ENCODE measurements around the gene SLC26A1.

SLC26A1 gene

GRCh38 chr4:990746-991367, 2.3 kb downstream of the SLC26A1 start:
- Histone ChIP-seq H3K9ac (ENCODE audit: low read depth, low read length) (no peak overlapping the region), H3K4me1 (ENCODE audit: insufficient read depth, low read length) (peaks cover 6% of the 10 kb centered on the region), H3K9me3 (ENCODE audit: control insufficient read depth, insufficient read depth, low read length) (no peaks in the 10 kb centered on the region), H3K36me3 (ENCODE audit: insufficient read depth, low read length) (no peaks in the 10 kb centered on the region)

DNA sequence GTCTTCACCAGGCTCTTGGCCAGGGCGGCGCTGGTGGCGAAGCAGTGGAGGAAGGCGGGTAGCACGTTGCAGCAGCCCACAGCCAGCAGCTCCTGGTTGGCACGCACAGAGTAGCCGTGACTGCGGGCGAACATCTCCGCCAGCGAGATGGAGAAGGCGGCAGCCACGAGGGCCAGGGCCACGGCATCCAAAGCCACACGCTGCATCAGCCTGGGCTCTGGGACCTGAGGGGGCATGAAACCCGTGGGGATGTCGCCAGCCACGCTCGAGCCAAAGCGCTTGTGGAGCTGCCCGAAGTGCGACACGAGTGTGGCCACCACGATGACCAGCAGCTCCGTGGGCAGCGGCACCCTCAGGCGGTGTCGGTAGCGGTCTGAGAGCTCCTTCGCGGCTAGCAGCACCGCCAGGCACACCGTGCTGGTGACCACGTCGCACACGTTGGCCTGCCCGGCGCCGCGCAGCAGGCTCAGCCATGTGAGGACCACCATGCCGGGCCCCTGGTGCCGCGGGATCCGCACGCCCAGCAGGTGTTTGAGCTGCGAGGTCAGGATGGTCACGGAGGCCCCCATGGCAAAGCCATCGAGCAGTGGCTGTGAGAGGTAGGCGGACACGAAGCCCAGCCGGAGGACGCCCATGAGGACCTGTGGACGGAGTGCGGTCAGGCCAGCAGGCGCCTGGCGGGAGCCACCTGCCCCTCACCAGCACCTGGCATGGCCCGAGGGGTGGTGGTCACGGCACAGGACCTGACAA, 3.3 kb downstream of the SLC26A1 start:
- Histone ChIP-seq H3K4me1 (ENCODE audit: insufficient read depth, low read length) (peaks cover 12% of the 10 kb centered on the region), H3K36me3 (ENCODE audit: insufficient read depth, low read length) (no peaks in the 10 kb centered on the region), H3K9me3 (ENCODE audit: control insufficient read depth, insufficient read depth, low read length) (no peaks in the 10 kb centered on the region), H3K9ac (ENCODE audit: low read depth, low read length) (no peak overlapping the region)

DNA sequence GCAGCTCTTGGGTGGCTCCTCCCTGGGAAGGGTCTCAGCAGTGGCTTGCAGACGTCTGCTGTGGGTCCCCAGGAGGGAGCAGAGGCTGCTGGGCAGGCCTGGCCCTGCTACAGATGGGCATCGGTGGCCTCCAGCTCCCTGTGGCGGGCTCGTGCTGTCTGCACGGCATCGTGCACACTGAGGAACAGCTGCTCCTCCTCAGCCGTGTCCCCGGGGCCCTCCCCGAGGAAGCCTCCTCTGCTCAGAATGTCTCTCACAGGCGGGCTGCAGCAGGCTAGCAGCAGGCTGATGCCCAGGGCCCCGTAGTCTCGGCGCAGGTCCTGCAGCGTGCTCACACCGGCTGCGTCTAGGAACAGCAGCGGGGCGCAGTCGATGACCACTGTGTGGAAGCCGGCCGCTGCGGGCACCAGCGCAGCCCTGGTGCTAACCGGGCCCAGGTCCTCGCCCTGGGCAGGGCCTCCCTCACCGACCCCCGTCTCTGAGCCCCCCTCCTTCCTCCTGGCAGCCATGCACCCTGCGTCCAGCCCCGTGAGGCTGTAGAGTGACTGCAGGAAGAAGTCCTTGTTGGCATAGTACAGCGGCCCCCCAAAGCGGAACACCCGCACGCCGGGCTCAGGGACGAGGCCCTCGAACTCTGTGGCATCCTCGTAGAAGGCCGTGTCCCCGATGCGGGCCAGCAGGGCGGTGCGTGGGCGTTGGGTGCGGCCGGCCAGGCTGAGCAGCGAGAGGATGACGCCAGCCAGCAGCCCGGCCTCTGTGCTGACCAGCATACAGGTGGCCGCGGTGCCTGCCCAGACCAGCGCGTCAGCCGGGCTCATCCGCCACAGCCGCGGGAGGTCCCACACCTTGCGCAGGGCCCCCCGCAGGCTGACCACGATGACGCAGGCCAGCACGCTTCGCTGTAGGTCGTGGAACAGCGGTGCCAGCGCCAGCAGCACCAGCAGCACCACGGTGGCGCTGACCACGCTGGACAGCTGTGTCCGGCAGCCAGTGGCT, 4.2 kb downstream of the SLC26A1 start:
- H3K9ac ChIP-seq (ENCODE audit: low read depth, low read length), result no peak overlapping the region
- peaks cover 12% of the 10 kb centered on the region for H3K4me1 ChIP-seq (ENCODE audit: insufficient read depth, low read length)
- no peaks in the 10 kb centered on the region for H3K9me3 ChIP-seq (ENCODE audit: control insufficient read depth, insufficient read depth, low read length)
- H3K36me3 ChIP-seq (ENCODE audit: insufficient read depth, low read length), result no peaks in the 10 kb centered on the region

DNA sequence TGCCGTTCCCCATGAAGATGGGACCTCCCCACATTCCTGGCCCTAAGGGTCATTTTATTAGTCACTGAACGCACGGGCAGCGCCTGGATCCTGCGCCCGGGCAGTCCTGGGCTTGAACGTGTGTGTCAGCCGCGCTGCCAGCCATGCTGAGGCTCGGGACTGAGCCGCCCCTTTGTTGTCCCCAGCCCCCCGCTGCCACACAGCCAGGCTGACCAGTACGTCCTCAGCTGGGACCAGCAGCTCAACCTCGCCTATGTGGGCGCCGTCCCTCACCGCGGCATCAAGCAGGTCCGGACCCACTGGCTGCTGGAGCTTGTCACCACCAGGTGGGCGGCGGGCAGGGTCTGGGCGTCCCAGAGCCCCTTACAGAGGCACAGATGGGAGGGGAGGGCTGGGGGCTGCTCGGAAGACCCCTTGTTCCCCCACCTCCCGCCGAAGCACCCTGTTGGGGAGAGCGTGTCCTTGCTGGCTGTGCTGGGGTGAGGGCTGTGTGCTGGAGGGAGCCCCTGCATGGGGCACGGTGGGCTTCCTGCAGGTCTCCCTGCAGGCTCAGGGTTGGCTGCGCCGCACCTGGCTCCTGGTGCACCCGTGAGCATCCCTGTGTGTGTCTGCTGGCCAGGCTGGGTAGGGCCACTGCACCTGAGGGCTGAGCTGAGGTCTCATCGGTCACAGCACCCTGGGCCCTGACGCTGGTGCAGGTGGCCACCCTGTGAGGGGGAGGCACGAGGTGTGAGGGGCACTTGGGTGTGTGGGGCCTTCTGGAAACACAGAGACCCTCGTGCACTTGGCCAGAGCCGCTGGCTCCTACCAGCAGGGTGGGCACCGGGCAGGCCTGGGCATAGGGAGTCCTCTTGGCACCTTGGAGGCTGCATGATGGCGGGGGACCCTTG, 5.3 kb downstream of the SLC26A1 start:
- Histone ChIP-seq H3K9ac (ENCODE audit: low read depth, low read length) (peak overlapping the region; percentile 65; the same call in 1 of the 2 replicates), H3K9me3 (ENCODE audit: control insufficient read depth, insufficient read depth, low read length) (no peaks in the 10 kb centered on the region), H3K4me1 (ENCODE audit: insufficient read depth, low read length) (peaks cover 12% of the 10 kb centered on the region), H3K36me3 (ENCODE audit: insufficient read depth, low read length) (no peaks in the 10 kb centered on the region)

DNA sequence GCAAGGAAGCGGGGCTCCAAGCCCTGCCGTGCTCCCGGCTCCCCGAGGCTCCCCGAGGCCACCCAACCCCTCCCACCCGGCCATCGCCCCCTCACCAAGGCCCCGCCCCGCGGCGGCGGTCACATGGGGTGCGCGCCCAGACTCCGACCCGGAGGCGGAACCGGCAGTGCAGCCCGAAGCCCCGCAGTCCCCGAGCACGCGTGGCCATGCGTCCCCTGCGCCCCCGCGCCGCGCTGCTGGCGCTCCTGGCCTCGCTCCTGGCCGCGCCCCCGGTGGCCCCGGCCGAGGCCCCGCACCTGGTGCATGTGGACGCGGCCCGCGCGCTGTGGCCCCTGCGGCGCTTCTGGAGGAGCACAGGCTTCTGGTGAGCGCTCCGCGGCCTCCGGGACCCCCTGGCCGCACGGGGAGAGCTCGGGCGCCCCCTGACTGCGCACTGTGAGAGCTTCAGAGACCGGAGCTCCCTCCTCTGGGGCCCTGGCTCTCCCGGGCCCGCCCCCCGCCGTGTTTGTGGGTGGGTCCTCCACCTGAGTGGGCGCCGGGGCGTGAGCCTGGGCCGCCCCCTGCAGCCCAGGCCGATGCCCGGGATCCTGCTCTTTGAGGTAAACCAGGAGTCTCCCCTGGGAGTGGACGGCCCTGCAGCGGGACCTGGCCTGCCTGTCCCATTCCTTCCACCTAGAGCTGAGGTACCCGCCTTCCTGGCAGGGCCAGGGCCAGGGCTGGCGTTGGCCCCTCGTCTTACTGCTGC, 6.2 kb downstream of the SLC26A1 start, which contains the start of gene IDUA:
Gene IDUA, plus strand, starts transcription at position 166 of the 745 bp plus-strand sequence. Its CDS starts 41 bp downstream, at position 207.
- no peaks in the 10 kb centered on the region for H3K9me3 ChIP-seq (ENCODE audit: control insufficient read depth, insufficient read depth, low read length)
- peaks cover 12% of the 10 kb centered on the region for H3K4me1 ChIP-seq (ENCODE audit: insufficient read depth, low read length)

DNA sequence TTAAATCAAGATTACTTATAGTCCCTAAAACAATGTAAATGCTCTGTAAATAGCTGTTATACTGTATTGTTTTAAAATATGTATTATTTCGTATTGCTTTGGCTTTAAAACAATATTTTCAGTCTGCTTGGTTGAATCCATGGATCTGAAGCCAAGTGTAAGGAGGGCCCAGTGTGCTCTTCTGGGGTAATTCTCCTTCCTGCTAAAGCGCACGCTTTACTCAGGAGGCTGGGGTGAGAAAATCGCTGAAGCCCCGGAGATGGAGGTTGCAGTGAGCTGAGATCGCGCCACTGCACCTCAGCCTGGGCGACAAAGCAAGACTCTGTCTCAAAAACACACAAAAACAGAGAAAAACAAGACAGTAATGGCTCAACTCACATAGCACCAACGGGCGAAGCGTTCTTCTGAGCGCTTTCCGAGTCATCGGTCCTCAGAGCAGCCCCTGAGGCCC, 6.8 kb downstream of the SLC26A1 start:
- H3K9me3 ChIP-seq (ENCODE audit: control insufficient read depth, insufficient read depth, low read length), result no peaks in the 10 kb centered on the region
- peak overlapping the region; percentile 65 for H3K9ac ChIP-seq (ENCODE audit: low read depth, low read length)
- H3K36me3 ChIP-seq (ENCODE audit: insufficient read depth, low read length), result no peaks in the 10 kb centered on the region
- H3K4me1 ChIP-seq (ENCODE audit: insufficient read depth, low read length), result peaks cover 12% of the 10 kb centered on the region

More for the DNA sequence above, 6.2 kb downstream of the SLC26A1 start, which contains the start of gene IDUA:
- H3K36me3 ChIP-seq (ENCODE audit: insufficient read depth, low read length), result no peaks in the 10 kb centered on the region
- peak within 1 kb of the TSS; percentile 65 for H3K9ac ChIP-seq (ENCODE audit: low read depth, low read length)

DNA sequence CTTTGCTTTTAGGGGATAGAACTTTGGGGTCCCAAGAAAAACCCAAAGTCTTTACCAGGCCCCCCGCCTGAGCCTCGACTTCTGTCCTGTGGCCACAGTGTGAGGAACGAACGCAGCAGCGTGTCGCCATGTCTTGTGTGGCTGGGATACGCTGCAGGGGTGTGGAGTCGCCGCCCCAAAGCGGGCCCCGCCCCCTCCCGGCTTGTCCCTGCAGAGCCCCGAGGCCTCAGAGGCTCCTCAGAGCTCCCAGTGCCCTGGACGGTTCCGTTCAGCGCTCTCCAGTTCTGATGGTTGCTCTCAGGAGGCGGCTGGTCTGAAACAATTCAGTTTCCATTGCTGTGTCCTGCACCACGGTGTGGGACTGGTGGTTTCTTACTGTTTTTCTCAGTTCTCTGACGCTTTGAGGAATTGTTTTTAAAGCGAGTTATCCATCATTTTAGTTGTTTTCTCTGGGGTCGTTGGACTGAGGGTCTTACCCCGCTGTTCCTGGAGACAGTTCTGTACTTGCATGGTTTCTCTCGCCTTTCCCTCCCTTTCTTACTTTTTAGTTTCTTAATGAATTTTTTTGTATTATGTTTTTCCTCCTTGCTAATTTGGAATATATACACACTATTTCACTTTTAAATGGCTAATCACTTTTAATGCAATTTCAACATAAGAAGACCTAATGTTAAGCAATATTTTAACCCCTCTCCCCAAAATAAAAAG, 7.9 kb downstream of the SLC26A1 start:
- Histone ChIP-seq H3K9ac (ENCODE audit: low read depth, low read length) (peak overlapping the region; percentile 13; the same call in 1 of the 2 replicates), H3K36me3 (ENCODE audit: insufficient read depth, low read length) (no peaks in the 10 kb centered on the region), H3K9me3 (ENCODE audit: control insufficient read depth, insufficient read depth, low read length) (no peaks in the 10 kb centered on the region), H3K4me1 (ENCODE audit: insufficient read depth, low read length) (peaks cover 12% of the 10 kb centered on the region)

- no peaks in the 10 kb centered on the region for H3K9me3 ChIP-seq (ENCODE audit: control insufficient read depth, insufficient read depth, low read length)
- H3K36me3 ChIP-seq (ENCODE audit: insufficient read depth, low read length), result no peaks in the 10 kb centered on the region
- peaks cover 12% of the 10 kb centered on the region for H3K4me1 ChIP-seq (ENCODE audit: insufficient read depth, low read length)
- no peak overlapping the region for H3K9ac ChIP-seq (ENCODE audit: low read depth, low read length)
Observed at GRCh38 chr4:984336-985054, 8.7 kb downstream of the SLC26A1 start.

GRCh38 chr4:982814-983213, 10.4 kb downstream of the SLC26A1 start:
- Histone ChIP-seq H3K9me3 (ENCODE audit: control insufficient read depth, insufficient read depth, low read length) (no peaks in the 10 kb centered on the region), H3K9ac (ENCODE audit: low read depth, low read length) (no peak overlapping the region), H3K36me3 (ENCODE audit: insufficient read depth, low read length) (no peaks in the 10 kb centered on the region), H3K4me1 (ENCODE audit: insufficient read depth, low read length) (peaks cover 19% of the 10 kb centered on the region)

- Histone ChIP-seq H3K36me3 (ENCODE audit: insufficient read depth, low read length) (no peaks in the 10 kb centered on the region), H3K9ac (ENCODE audit: low read depth, low read length) (no peak overlapping the region), H3K9me3 (ENCODE audit: control insufficient read depth, insufficient read depth, low read length) (no peaks in the 10 kb centered on the region), H3K4me1 (ENCODE audit: insufficient read depth, low read length) (peaks cover 19% of the 10 kb centered on the region)
Observed at GRCh38 chr4:982291-982690, 10.9 kb downstream of the SLC26A1 start.

GRCh38 chr4:978957-979701, 14.1 kb downstream of the SLC26A1 start:
- Histone ChIP-seq H3K4me1 (ENCODE audit: insufficient read depth, low read length) (peaks cover 7% of the 10 kb centered on the region; the same call in 1 of the 2 replicates), H3K36me3 (ENCODE audit: insufficient read depth, low read length) (no peaks in the 10 kb centered on the region), H3K9ac (ENCODE audit: low read depth, low read length) (no peak overlapping the region), H3K9me3 (ENCODE audit: control insufficient read depth, insufficient read depth, low read length) (no peaks in the 10 kb centered on the region; the same call in 1 of the 2 replicates)

Measured in ES-I3 (cell line).